Activated CD8-positive, alpha-beta T cell treated with anti-CD3 and anti-CD28 coated beads for 36 hours (primary cell): ENCODE data around the gene PACRG. TPM values are rescaled to one million over a fixed set of nuclear protein-coding genes. Genes with fewer than 3 reads are reported as not detected.

Source experiments
- ATAC-seq: fragments of 200-7000 bp; cut with Tn5 transposase; one replicate; pipeline ENCODE4 v1.10.0; 2021; ENCODE audit warnings: mild to moderate bottlenecking, moderate library complexity
- CTCF ChIA-PET: fragments of 350-600 bp; sonication (Branson Sonifier 250); formaldehyde crosslinking; loops from one replicate; lab custom pipeline; 2021; ENCODE audit warnings: antibody characterized with exemption; lab: Charles Lee
- POLR2A ChIA-PET: fragments of 350-600 bp; sonication (Branson Sonifier 250); formaldehyde crosslinking; loops from one replicate; lab custom pipeline; 2021; ENCODE audit warnings: antibody characterized with exemption; lab: Charles Lee
- DNase-seq: peaks from one replicate; pipeline ENCODE4 v3.0.0-alpha.2; 2020
- H3K27ac Mint-ChIP-seq: one replicate; pipeline ENCODE4 v1.8.0; 2021; ENCODE audit warnings: mild to moderate bottlenecking, mixed read lengths
- H3K27me3 Mint-ChIP-seq: one replicate; pipeline ENCODE4 v1.8.0; 2021; ENCODE audit warnings: mixed read lengths
- H3K36me3 Mint-ChIP-seq: one replicate; pipeline ENCODE4 v1.8.0; 2021; ENCODE audit warnings: low read depth, mixed read lengths
- H3K4me1 Mint-ChIP-seq: one replicate; pipeline ENCODE4 v1.8.0; 2021; ENCODE audit warnings: low read depth, mixed read lengths
- H3K4me3 Mint-ChIP-seq: one replicate; pipeline ENCODE4 v1.8.0; 2021; ENCODE audit warnings: mild to moderate bottlenecking, moderate library complexity, mixed read lengths
- H3K9me3 Mint-ChIP-seq: one replicate; pipeline ENCODE4 v1.8.0; 2021; ENCODE audit warnings: mixed read lengths
- CTCF ChIP-seq: fragments of 200-600 bp; IDR thresholded peaks from one replicate; pipeline ENCODE4 v1.8.0; 2022; ENCODE audit warnings: antibody characterized with exemption, mild to moderate bottlenecking
- intact Hi-C: fragments of 100-400 bp; cut with micrococcal nuclease; formaldehyde crosslinking; loops from one replicate; pipeline ENCODE4 v1.10.0; 2022
- total RNA-seq, 2 experiments: library from RNA; stranded (reverse); gene quantifications; one replicate each; pipeline ENCODE4 v1.2.3, GENCODE V29; 2021

Gene PACRG
- total RNA-seq, 2 experiments from 2014 or later = not detected

- intact Hi-C loops = no loop called here
- ATAC-seq (no peak), DNase-seq (no peak)
- H3K36me3 Mint-ChIP-seq = no peaks in the 10 kb centered on the region
- H3K4me3 Mint-ChIP-seq = no peak overlapping the region
- H3K27ac Mint-ChIP-seq = no peak overlapping the region
- peaks cover 4% of the 10 kb centered on the region for H3K27me3 Mint-ChIP-seq
- ChIA-PET POLR2A (no interaction called here), CTCF (no interaction called here)
- no peak for TF ChIP-seq CTCF
- H3K9me3 Mint-ChIP-seq = no peaks in the 10 kb centered on the region
- no peaks in the 10 kb centered on the region for H3K4me1 Mint-ChIP-seq
Measured at GRCh38 chr6:163241683-163242082, 513.9 kb downstream of the PACRG start.

- no peak for DNase-seq
- POLR2A ChIA-PET = no interaction called here
- no peak for ATAC-seq
- H3K4me1 Mint-ChIP-seq = no peaks in the 10 kb centered on the region
- intact Hi-C loops = no loop called here
- no peak overlapping the region for H3K27ac Mint-ChIP-seq
- TF ChIP-seq CTCF = no peak
- H3K4me3 Mint-ChIP-seq = no peak overlapping the region
- H3K9me3 Mint-ChIP-seq = no peaks in the 10 kb centered on the region
- CTCF ChIA-PET = no interaction called here
- no peaks in the 10 kb centered on the region for H3K36me3 Mint-ChIP-seq
- H3K27me3 Mint-ChIP-seq = peaks cover 8% of the 10 kb centered on the region
Measured at GRCh38 chr6:163243083-163243482, 515.3 kb downstream of the PACRG start.

- intact Hi-C loops = no loop called here
- ChIA-PET CTCF (no interaction called here), POLR2A (no interaction called here)
- H3K27me3 Mint-ChIP-seq = peaks cover 8% of the 10 kb centered on the region
- H3K36me3 Mint-ChIP-seq = no peaks in the 10 kb centered on the region
- no peak overlapping the region for H3K27ac Mint-ChIP-seq
- ATAC-seq (no peak), DNase-seq (no peak)
- no peaks in the 10 kb centered on the region for H3K4me1 Mint-ChIP-seq
- no peak overlapping the region for H3K4me3 Mint-ChIP-seq
- TF ChIP-seq CTCF = no peak
- no peaks in the 10 kb centered on the region for H3K9me3 Mint-ChIP-seq
Measured at GRCh38 chr6:163243692-163244589, 516.2 kb downstream of the PACRG start.

- DNase-seq = no peak
- H3K4me1 Mint-ChIP-seq = no peaks in the 10 kb centered on the region
- H3K27me3 Mint-ChIP-seq = peaks cover 11% of the 10 kb centered on the region
- TF ChIP-seq CTCF = no peak
- H3K36me3 Mint-ChIP-seq = no peaks in the 10 kb centered on the region
- POLR2A ChIA-PET = no interaction called here
- no peak overlapping the region for H3K4me3 Mint-ChIP-seq
- no peak for ATAC-seq
- CTCF ChIA-PET = no interaction called here
- intact Hi-C loops = no loop called here
- no peak overlapping the region for H3K27ac Mint-ChIP-seq
- no peaks in the 10 kb centered on the region for H3K9me3 Mint-ChIP-seq
Measured at GRCh38 chr6:163248051-163248450, 520.3 kb downstream of the PACRG start.

- DNase-seq (peak; percentile 12), ATAC-seq (no peak)
- H3K4me3 Mint-ChIP-seq = no peak overlapping the region
- no peaks in the 10 kb centered on the region for H3K4me1 Mint-ChIP-seq
- H3K36me3 Mint-ChIP-seq = no peaks in the 10 kb centered on the region
- TF ChIP-seq CTCF = no peak
- POLR2A ChIA-PET = no interaction called here
- intact Hi-C loops = no loop called here
- no peak overlapping the region for H3K27ac Mint-ChIP-seq
- H3K27me3 Mint-ChIP-seq = peaks cover 11% of the 10 kb centered on the region
- no peaks in the 10 kb centered on the region for H3K9me3 Mint-ChIP-seq
- CTCF ChIA-PET = no interaction called here
Measured at GRCh38 chr6:163249651-163250101, 521.9 kb downstream of the PACRG start.
